HG02623 (cell line): Measurements from ENCODE around the gene KIF15.

Experiments used
- ATAC-seq: cut with Tn5 transposase; IDR thresholded peaks from one replicate; pipeline ENCODE4 v1.9.1; 2021; ENCODE audit warnings: moderate library complexity; ENCODE audit not compliant: unreplicated experiment

Gene KIF15, protein sequence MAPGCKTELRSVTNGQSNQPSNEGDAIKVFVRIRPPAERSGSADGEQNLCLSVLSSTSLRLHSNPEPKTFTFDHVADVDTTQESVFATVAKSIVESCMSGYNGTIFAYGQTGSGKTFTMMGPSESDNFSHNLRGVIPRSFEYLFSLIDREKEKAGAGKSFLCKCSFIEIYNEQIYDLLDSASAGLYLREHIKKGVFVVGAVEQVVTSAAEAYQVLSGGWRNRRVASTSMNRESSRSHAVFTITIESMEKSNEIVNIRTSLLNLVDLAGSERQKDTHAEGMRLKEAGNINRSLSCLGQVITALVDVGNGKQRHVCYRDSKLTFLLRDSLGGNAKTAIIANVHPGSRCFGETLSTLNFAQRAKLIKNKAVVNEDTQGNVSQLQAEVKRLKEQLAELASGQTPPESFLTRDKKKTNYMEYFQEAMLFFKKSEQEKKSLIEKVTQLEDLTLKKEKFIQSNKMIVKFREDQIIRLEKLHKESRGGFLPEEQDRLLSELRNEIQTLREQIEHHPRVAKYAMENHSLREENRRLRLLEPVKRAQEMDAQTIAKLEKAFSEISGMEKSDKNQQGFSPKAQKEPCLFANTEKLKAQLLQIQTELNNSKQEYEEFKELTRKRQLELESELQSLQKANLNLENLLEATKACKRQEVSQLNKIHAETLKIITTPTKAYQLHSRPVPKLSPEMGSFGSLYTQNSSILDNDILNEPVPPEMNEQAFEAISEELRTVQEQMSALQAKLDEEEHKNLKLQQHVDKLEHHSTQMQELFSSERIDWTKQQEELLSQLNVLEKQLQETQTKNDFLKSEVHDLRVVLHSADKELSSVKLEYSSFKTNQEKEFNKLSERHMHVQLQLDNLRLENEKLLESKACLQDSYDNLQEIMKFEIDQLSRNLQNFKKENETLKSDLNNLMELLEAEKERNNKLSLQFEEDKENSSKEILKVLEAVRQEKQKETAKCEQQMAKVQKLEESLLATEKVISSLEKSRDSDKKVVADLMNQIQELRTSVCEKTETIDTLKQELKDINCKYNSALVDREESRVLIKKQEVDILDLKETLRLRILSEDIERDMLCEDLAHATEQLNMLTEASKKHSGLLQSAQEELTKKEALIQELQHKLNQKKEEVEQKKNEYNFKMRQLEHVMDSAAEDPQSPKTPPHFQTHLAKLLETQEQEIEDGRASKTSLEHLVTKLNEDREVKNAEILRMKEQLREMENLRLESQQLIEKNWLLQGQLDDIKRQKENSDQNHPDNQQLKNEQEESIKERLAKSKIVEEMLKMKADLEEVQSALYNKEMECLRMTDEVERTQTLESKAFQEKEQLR (N-terminal part only)

DNA sequence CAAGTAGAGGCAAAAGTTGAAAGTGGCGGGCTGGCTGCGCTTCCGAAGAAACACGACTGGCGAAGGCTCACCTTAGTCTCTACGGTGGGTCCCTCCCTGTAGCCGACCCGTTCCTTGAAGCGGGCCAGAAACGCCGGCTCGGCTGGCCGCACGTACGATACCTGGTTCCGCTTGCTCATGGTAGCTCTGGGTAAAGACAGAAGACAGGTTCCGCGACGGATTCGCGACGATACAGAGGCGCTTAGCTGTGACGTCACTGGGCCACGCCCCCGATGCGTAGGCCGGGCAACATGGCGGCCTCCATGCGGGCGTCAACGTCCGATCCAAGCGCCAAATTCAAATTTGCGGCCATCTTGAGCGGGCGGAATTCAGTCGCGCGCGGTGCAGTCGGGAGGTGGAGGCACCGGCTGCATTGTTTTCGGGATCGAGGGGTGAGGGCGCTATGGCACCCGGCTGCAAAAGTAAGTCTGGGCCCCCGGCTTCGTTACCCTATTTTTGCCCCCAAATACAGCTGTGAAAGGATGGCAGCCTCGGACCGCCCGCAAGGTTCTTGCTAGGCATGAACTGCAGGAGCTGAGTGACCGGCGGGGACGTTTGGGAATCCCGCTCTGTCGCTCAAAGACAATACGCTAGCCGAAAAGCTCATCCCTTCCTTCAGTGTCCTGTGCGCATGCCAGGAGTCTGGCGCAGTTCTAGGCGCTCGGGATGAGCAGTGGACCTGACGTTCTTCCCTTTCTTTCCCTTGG lies at the start of gene KIF15, which contains the start of gene KIAA1143:
KIF15 (plus strand) TSS at position 371 of the 746 bp plus-strand sequence; CDS start at position 443, 72 bp downstream.
KIAA1143 (minus strand) TSS at position 196 of the 746 bp plus-strand sequence; CDS start at position 179, 17 bp downstream.
- ATAC-seq: peak; percentile 87

DNA sequence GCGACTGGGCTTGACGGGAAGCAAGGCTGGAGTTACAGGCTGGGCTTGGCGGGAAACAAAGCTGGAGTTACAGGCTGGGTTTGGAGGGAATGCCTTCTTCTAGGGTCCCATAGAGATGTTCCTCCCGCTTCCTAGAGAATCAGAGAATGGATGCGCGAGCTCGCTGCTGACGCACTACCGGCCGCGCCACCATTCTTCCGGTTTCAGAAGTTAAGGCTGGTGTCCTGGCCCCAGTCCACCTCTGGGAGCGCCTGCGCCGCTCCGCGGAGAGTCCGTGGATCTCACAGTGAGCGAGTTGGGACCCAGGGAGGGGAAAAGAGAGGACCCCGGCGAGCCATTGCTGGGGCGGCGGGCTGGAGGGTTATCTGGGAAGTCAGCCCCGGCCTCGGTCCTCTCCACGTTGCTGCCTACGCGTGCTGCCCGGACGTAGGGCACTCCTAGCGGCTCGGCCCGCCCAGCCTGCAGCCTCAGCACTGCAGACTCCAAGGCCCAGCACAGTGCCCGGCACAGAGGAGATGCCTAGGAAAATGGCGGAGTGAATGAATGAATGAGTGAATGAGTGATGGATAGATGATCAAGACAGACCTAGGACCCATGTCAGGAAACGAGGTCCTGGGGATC lies 49.0 kb upstream of the KIF15 start, which contains the start of gene ZNF502:
ZNF502 (plus strand) TSS at position 206 of the 621 bp plus-strand sequence. CDS start 7,602 bp downstream, outside the sequence.
- no peak for ATAC-seq

DNA sequence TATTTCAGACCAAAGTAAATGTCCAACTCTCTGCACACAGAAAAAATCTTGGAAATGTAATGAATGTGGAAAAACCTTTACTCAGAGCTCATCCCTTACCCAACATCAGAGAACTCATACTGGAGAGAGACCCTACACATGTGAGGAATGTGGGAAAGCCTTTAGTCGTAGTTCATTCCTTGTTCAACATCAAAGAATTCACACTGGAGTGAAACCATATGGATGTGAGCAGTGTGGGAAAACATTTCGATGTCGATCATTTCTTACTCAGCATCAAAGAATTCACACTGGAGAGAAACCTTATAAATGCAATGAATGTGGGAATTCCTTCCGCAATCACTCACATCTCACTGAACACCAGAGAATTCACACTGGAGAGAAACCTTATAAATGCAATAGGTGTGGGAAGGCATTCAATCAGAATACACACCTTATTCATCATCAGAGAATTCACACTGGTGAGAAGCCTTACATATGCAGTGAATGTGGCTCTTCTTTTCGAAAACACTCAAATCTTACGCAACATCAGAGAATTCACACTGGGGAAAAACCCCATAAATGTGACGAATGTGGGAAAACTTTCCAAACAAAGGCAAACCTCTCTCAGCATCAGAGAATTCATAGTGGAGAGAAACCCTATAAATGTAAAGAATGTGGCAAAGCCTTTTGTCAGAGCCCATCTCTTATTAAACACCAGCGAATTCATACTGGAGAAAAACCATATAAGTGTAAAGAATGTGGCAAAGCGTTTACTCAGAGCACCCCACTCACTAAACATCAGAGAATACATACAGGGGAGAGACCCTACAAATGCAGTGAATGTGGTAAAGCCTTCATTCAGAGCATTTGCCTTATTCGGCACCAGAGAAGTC lies 40.1 kb upstream of the KIF15 start:
- no peak for ATAC-seq

DNA sequence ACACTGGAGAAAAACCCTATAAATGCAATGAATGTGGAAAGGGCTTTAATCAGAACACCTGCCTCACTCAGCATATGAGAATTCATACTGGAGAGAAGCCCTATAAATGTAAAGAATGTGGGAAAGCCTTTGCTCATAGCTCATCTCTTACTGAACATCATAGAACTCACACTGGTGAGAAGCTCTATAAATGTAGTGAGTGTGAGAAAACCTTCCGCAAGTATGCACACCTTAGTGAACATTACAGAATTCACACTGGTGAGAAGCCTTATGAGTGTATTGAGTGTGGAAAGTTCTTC lies 39.5 kb upstream of the KIF15 start:
- no peak for ATAC-seq

DNA sequence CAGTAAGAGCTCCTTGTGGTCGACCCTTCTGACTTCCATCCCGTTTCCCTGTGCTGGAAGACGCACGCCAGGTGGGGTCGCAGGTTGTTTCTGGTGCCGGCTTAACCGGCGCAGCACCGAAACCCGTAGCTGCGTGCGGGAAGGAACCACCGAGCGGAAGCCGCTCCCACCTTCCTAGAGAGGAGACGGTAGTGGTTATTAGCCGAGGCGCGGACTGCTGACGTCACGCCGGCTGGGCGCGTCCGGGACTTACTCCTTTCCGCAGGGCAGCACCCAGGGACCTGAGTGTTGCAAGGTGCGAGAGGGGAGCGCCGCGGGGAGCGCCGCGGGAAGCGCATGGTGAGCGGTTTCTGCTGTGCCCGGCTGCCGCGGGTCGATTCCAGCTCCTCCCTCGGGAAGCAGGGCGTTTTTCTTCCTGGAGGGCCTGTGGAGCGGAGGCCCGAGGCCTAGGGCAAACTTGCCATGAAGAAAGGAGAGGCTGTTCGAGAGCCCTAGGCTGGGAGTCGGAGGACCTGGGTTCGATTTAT lies 32.1 kb upstream of the KIF15 start, which contains the start of gene ZNF501:
ZNF501 (plus strand) TSS at position 252 of the 527 bp plus-strand sequence. CDS start 4,787 bp downstream, outside the sequence.
- peak; percentile 74 for ATAC-seq

DNA sequence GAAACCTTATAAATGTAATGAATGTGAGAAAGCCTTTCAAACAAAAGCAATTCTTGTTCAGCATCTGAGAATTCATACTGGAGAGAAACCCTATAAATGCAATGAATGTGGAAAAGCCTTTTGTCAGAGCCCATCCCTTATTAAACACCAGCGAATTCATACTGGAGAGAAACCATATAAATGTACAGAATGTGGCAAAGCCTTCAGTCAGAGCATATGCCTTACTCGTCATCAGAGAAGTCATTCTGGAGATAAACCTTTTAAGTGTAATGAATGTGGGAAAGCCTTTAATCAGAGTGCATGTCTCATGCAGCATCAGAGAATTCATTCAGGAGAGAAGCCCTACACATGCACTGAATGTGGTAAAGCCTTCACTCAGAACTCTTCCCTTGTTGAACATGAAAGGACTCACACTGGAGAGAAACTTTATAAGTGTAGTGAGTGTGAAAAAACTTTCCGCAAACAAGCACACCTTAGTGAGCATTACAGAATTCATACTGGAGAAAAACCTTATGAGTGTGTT lies 26.9 kb upstream of the KIF15 start:
- no peak for ATAC-seq

DNA sequence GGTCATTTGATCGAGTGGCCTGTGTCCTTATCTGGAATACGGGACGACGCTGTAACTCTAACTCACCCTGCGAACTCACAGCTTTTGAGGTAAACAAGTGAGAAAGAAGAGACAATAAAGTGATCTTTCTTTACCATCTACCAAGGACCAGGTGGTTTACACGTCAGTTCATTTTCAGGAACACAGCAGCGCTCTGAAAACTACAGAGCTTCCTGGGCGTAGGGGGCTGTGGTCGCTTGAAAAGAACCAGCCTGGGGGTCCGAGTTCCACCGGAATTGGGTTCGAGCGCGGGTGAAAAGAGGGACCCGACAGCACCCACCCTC lies 532 bp upstream of the KIF15 start:
- no peak for ATAC-seq

DNA sequence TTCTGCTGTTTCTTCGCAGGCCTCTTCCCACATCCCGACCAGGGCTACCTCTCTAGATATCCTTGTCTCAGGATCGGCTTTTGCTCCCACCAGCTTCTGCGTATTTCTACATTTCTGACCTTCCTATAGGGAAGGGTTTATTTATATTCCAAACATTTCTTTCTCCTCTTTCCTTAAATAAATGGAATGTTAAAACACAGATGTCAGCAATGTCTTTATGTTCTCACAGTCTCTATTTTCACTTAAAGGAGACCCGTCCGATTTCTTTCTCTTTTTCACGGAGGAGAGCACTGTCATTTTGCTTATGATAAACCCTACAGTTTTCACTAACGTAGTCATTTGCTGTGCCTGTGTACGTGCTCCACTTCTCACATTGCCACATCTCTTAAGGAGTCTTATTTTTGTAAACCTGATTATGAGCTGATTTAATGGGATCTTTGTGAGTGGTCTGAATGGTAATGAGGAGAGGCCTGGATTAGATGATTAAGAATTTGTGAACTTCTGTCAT lies 630 bp downstream of the KIF15 start:
- ATAC-seq: no peak

DNA sequence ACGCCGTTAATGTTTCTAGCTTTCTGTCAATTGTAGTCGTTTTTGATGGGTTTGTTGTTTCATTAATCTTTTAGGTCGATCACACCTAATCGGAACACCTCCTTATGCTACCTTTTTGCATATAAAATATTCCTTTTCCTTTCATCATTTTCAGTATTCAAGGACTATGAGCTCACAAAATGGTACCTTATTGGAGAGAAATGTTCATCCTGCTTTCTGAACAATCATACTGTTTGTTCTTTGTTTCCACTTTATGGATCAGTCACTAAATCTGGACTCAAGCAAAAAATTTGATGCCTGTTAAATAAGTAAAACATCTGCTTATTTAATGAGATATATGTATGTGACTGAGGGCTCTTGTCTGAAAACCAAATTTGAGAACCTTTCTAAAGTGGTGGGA lies 1.1 kb downstream of the KIF15 start:
- ATAC-seq: no peak

DNA sequence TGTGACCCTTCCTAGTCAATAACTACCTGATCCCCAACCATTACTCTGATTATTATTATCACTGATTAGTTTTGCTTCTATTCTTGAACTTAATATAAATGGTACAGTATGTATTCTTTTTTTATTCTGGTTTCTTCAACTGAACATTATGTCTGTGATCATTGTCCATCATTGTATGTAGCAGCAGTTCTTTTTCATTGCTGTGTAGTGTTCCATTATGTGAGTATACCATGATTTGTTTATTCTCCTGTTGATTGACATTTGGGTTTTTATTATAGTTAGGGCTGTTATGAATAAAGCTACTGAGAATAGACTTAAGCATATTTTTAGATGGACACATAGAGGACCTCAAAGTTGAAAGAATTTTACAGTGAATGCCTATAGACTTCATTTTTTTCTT lies 2.7 kb downstream of the KIF15 start:
- ATAC-seq: no peak

DNA sequence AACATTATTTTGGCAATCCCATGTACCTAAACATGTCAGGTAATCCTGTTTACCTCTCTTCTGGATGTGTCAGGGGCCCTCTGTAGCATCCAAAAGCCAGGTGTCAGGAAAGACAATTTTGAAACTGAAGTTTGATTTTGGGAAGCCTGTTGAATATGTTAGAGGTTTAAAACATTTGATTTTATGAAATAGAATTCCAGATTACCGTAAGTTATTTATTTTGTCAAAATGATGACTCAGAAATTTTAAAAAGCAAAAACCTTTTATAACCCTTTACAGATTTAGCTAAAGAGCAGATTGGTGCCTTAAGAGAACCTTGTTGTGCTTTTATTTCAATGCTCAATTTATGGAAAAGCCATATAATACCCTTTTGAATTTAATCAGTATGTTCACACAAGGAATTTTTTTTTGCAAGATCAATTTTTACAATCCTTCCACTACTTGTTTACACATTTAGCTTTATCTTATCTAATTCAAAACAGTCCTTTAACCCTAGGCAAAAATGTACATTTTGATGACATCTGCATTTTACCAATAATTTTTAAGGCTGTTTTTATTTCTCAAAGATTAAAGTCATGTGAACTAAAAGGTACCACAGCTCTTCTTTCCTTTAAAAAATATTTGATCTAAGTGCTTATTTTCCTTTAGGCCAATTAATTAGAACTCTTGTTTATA lies 10.0 kb downstream of the KIF15 start:
- ATAC-seq: no peak

DNA sequence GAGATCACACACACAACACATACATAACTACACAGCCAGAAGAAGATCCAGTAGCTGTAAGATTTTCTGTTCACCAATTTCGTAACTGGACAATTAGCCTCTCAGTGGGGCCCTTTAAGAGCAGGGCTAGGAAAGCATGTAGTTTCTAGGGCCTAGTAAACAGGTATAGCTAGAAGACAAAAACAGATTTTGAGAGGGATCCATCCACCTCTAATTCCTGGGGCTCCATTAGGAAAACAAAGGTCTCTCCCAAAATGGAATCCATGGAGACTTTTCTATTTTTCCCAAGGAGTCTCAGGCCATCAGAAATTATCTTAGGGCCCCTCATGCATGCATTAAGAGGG lies 10.5 kb downstream of the KIF15 start:
- ATAC-seq: no peak

DNA sequence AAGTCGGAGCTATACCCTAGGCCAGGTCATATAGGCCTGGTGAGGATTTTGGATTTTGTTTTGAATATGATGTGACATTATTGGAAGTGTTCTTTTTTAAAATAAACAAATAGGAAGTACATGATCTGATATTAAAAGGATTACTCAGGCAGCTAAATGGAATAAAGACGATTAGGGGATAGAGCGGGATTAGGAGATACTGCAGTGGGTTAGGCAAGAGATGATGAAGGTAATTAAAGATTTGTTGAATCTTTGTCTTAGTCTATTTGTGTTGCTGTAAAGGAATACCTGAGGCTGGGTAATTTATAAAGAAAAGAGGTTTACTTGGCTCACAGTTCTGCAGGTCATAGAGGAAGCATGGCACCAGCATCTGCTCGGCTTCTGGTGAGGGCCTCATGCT lies 21.3 kb downstream of the KIF15 start:
- no peak for ATAC-seq

DNA sequence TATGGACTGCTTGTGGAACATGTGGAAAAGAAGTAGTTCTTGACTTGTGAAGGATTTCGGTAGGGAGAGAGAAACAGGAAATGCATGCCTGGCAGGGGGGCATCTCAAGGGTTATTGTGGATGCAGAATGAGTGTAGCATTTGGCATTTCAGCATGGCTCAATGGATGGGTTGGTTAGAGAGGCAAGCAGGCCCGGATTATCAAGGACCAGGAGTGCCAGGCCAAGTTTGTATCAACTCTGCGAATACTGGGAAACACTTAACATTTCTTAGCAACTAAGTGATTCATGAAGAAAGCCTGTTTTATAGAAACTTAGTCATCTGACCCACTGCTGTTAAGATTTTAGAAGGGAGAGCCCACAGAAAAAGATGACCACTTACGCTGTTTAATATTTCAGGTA lies 33.6 kb downstream of the KIF15 start:
- ATAC-seq: no peak

DNA sequence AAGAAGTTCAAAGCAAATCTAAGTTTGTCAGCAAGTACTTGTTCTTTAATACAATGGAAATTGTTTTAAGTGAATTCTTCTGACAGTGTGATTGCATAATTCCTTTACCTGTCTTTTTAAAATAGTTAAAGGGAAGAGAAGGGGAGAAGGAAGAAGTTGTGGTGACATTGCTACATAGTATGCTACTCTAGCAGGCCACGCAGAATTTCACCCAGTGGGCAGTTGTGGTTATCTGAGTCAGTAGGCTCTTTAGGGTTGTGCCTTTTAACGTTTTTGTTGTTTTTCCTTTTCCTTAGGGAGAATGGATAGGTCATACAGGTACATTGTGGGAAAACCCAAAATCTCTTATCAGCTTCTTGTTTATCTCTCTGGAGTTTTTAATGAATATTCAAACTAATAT lies 40.4 kb downstream of the KIF15 start:
- ATAC-seq: no peak

DNA sequence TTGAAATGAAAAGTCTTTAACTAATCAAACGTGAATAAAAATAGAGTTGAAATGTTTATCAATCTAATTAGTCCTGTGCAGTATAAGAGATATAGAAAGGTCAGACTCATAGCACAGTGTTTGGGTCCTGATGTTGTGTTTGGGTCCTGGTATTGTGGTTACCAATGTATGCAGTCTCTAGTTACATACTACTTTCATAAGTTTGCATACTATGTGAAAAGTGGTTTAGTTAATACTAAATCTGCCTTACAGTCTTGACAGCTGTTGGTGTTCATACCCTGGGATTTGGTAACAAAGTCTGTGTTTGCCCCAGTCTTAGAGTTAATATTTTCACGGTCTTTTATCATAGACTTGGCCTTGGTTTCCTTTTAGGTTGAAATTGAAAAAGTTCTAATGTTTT lies 41.7 kb downstream of the KIF15 start:
- ATAC-seq: no peak

DNA sequence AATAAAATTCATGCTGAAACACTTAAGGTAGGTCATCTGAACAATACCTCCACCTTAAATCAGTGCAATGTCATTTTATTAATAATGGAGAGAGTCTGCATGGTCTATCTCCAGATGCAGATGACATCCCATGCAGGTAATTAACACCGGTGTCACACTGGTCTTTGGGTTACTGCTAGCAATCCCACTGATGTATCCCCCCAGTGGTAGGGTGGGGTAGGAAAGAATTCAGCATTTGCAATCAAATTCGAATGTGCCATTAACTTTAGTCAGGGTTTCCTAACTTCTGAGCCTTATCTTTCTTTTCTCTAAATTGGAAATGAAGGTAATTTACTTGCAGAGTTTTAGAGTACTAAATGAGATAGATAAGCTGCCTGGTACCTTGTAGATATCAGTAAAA lies 44.4 kb downstream of the KIF15 start:
- ATAC-seq: no peak

DNA sequence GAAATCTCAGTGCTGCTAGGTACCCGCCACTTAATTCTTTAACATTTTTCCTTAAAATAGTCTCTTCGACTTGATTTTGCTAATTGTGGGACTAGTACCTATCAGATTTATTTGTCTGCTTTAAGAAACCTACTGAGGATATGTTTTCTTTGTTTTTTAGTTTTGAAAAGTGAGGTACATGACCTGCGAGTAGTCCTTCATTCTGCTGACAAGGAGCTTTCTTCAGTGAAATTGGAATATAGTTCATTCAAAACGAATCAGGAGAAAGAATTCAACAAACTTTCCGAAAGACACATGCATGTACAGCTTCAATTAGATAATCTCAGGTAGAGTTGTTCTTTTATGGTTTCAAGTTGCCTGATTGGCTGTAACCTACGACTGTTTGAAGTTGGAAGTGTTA lies 53.2 kb downstream of the KIF15 start:
- ATAC-seq: no peak
